Germinal center (tissue), 1 donor: ENCODE measurements around the gene ANKRD45.
"Not testable (repeated sequence)": the region's sequence is repeated elsewhere in the genome, so short reads cannot be mapped to it uniquely, and the experiment has no call there.

Source experiments
- DNase-seq: peaks from one replicate; pipeline ENCODE4 v3.0.0; 2012; ENCODE audit warnings: mixed read lengths, low spot score

The ANKRD45 gene

DNA sequence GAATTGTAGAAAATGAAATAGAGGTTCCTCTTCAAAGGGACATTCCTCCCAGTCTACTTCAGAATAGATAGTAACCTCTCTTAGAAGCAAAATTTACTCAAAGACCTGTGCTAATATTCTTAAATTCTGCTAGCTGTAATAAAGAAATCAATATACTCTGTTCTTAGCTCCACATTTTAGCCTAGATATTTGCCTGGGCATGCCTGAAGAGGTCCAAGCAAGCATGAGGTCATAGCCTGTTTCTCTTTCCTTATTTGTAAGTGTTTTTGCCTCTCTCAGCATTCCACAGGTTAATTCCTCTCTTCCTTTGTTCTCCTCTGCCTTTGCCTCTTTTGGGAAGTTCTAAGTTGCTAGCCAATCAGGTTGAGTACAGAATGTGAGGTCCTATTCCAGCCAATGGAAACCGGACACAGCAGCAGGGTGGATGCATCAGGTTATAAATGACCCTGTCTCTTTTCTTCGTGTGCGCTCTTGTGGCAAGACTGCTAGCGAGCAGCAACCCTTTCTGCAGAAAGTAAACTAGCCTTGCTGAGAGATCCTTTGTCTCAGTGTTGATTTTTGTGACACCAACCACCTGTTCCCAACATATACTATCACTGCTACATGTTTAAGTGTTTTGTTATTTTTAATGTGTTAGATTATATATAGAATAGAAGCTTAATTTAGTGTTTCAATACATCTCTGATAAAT is 27.1 kb downstream of the ANKRD45 start:
- DNase-seq = not testable (repeated sequence)

- DNase-seq = no peak
These were observed 30.5 kb downstream of the ANKRD45 start for GRCh38 chr1:173639102-173639501.

- DNase-seq = no peak
These were observed 31.3 kb downstream of the ANKRD45 start for GRCh38 chr1:173638043-173639021.

- DNase-seq = not testable (repeated sequence)
These were observed 32.2 kb downstream of the ANKRD45 start for GRCh38 chr1:173637236-173638042.

DNA sequence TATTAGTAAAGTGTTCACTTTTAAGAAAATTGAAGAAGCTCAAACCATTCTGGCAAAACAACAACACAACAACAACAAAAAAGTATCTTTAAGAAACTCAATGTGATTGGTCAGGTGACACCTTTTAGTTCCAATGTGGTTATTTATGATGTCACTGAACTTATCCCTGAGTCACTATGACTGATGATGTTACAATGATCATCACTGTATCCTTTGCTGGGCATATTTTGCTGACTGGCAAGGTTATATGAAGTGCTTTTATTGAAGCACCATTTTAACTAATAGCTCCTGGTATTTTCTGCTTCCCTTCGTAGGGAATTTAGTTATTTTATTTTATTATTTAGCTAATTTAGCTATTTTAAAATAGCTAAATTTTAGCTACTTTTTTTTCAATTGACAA is 34.5 kb downstream of the ANKRD45 start, which contains the start of gene TEX50:
TEX50 (plus strand) TSS at position 223 of the 400 bp plus-strand sequence. CDS start 184 bp downstream, outside the sequence.
- no peak for DNase-seq

DNA sequence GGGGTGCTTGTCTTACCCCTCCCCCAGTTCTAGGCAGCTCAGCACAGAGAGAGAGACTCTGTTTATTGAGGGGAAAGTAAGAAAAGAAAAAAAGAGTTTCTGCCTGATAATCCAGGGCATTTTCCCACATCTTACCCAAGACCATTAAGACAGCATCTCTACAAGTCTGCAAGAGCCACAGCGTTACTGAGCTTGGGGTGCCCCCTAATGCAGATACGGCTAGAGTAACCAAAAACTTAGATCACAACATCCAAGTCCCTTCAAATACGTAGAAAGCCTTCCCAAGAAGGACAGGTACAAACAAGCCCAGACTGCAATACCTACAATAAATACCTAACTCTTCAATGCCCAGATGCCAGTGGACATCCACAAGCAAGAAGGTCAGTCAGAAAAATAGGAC is 40.8 kb downstream of the ANKRD45 start:
- no peak for DNase-seq

DNA sequence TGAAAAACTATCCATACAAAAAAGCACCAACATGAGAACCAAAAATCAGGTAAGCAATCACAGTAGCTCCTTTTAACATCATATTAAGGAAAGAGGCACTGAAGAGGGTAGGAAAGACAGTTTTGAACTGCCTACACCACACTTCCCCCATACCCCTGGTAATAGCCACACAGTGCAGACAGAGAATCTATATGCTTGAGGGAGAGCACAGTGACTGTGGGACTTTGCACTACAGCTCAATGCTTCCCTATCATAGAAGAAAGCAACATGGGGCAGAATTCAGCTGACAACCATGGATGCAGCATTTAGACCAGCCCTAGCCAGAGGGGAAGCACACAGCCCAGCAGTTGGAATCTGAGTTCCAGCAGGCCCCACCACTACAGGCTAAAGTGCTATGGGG is 42.4 kb downstream of the ANKRD45 start:
- DNase-seq = no peak

DNA sequence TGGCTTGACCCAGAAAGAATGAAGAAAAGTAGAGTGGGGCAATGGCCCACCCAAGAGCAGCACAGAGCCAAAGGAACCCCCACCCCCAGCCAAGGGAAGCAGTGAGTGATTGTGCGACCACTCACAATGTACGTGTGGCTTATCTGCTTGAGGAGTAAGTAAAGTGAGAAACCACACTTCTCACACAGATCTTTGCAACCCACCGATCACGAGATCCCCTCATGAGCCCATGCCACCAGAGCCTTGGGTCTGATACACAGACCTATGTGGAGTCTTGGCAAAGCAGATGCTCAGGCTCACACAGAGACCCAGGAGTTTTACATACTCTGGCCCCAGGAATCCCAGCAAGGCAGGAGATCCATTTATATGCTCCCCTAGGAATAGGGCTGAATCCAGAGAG is 52.8 kb downstream of the ANKRD45 start:
- no peak for DNase-seq

DNA sequence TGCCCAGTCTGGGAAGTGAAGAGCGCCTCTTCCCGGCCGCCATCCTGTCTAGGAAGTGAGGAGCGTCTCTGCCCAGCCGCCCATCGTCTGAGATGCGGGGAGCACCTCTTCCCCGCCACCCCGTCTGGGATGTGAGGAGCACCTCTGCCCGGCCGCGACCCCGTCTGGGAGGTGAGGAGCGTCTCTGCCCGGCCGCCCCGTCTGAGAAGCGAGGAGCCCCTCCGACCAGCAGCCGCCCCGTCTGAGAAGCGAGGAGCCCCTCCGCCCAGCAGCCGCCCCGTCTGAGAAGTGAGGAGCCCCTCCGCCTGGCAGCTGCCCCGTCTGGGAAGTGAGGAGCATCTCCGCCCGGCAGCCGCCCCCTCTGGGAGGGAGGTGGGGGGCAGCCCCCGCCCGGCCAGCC is 56.6 kb downstream of the ANKRD45 start:
- DNase-seq = not testable (repeated sequence)

DNA sequence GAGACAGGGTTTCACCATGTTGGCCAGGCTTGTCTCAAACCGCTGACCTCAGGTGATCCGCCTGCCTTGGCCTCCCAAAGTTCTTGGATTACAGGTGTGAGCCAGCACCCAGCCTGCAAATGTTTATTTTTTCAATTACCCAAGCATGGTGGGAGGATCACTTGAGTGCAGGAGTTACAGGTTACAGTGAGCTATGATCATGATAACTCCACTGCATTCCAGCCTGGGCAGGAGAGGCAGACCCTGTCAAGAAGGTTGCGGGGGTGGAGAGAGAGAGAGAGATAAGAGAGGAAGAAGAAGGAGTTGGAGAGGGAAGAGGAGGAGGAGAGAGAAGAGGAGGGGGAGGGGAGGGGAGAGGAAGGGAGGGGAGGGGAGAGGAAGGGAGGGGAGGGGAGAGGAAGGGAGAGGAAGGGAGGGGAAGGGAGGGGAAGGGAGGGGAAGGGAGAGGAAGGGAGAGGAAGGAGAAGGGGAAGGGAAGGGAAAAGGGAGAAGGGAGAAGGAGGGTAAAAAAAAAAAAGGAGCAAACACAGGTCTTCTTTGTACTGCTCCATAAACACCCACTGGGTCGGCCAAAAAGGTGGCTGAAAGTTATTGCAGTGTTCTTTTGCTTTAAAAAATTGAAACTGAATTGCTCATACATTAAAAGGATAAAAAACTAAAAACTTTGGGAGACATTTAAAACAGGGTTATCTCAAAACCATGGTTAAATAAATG is 61.0 kb downstream of the ANKRD45 start:
- DNase-seq = no peak

GRCh38 chr1:173603056-173603591 is 66.5 kb downstream of the ANKRD45 start, which contains the start of gene SLC9C2:
TSS of gene SLC9C2 (minus strand) at chr1:173603072. CDS start at chr1:173601776, 1,296 bp downstream.
- DNase-seq = no peak

DNA sequence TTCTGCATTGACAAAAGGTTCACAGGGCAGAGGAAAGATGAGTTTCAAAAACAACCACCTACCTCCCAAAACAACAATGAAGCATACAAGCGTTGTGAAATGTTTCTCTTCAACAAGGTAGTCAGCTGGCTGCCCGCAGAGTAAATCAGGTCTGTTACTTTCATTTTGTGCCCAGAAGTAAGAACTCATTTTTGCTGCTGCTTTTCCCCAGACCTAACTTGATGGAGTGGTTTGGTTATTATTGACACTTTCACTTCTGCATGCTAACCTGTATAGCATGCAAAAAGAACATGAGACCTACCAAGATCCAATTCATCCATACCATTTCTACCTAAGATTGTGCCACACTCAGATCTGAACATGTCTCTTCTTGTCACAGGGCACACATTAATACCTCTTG is 68.1 kb downstream of the ANKRD45 start:
- DNase-seq = no peak

GRCh38 chr1:173596097-173596825 is 73.4 kb downstream of the ANKRD45 start:
- no peak for DNase-seq

GRCh38 chr1:173591138-173591537 is 78.5 kb downstream of the ANKRD45 start:
- not testable (repeated sequence) for DNase-seq

DNA sequence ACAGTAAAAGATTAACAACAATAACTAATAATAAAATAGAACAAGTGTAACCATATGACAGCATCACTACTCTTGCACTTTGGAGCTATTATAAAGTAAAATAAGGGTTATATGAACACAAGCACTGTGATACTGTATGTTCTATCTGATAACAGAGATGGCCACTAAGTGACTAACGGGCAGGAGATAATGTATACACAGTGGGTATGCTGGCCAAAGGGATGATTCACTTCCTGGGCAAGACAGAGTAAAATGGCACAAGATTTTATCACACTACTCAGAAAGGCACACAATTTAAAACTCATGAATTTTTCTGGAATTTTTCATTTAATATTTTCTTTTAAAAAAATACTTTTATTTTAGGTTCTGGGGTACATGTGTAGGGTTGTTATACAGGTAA is 79.1 kb downstream of the ANKRD45 start:
- DNase-seq = no peak

GRCh38 chr1:173581383-173582079 is 88.1 kb downstream of the ANKRD45 start:
- no peak for DNase-seq

DNA sequence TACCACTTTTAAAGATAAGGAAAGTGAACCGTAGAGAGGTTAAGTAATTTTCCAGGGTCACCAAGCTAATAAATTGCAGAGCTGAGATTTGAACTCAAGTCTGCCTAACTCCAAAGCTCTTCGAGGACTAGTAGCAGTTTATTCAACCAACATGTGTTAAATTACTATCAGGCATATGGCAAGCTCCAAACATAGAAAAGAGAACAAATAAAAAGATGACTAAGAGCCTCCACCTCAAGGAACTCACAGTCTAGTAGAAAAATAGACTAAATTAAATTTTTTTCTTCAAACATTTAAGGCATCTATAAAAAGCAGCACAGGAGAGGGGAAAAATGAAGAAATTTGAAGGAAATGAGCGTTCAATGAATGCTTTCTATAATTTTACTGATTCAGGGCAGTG is 89.0 kb downstream of the ANKRD45 start:
- DNase-seq = no peak

DNA sequence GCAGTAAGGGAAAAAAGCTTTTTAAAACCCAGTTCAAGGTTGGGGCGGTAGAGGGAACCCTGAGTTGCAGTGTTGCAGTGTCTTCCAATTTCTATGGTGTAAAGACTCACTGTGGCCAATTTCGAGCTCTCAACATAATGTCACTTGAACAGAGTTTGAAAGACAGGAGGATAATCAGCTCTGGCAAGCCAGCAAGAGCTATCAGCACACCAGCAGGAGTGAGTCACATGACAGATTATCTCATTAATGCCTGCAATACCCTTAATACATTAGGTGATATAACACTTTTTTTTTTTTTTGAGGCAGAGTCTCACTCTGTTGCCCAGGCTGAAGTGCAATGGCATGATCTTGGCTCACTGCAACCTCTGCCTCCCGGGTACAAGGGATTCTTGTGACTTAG is 89.6 kb downstream of the ANKRD45 start:
- no peak for DNase-seq

GRCh38 chr1:173573596-173573995 is 96.1 kb downstream of the ANKRD45 start:
- no peak for DNase-seq
